ENCODE results near the gene TRAPPC6A. TPM values are rescaled to one million over a fixed set of nuclear protein-coding genes. Genes with fewer than 3 reads are reported as not detected.

The TRAPPC6A gene
- total and polyA plus RNA-seq, 2 of the 13 experiments (the other 11 are each of a cell fraction or from before 2014, with no cell fraction given), result 6.5 to 21.0 TPM

DNA sequence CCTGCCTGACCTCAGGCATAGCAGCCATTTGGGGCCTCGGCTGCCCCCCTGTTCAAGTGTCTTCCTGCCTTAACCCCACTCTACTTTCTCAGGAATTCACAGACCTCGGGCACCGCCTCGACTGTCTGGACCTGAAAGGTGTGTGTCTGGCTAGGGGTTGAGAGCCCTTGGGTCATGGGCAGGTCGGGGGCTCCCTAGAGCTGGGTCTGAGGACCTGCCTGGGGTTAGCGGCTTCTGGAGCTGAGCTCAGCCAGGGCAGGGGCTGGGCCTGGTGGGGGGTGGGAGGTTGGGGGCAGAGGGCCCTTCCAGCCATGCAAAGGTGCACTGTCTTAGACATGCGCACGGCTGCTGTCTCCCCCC lies 37.9 kb downstream of the TRAPPC6A start:
- H3K27me3 ChIP-seq (ENCODE audit: control insufficient read depth in 1 of 2, insufficient read depth in 2 of 2, low read length in 2 of 2), result no peaks in the 10 kb centered on the region
- H4K20me1 ChIP-seq (ENCODE audit: insufficient read depth, low read length), result no peaks in the 10 kb centered on the region
- H3K27ac ChIP-seq (ENCODE audit: extremely low read length, insufficient read depth, low read length), result no peak overlapping the region
- FAIRE-seq, result no peak
- WGBS (ENCODE audit: low lambda C conversion rate), result 96% methylated on average over 5 of the region's 8 CpGs
- peaks cover 27% of the 10 kb centered on the region for H3K4me1 ChIP-seq (ENCODE audit: insufficient read depth, low read length)
- no peak overlapping the region for H3K4me2 ChIP-seq (ENCODE audit: low read depth, low read length)
- no peak overlapping the region for H2AFZ ChIP-seq (ENCODE audit: low read length)
- BruUV-seq (replicated peaks), result no TSS peak
- no peak overlapping the region for H3K4me3 ChIP-seq (replicated peaks in 1 of 3; ENCODE audit: insufficient read depth in 1 of 3, low read depth in 2 of 3, low read length in 3 of 3)
- H3K9ac ChIP-seq (ENCODE audit: insufficient read depth, low read depth, low read length), result no peak overlapping the region
- H3K79me2 ChIP-seq (ENCODE audit: insufficient read depth, low read length), result peaks cover 17% of the 10 kb centered on the region
- intact Hi-C loops (cut with micrococcal nuclease; ENCODE audit: unreplicated experiment) (no loop called here), in situ Hi-C loops (cut with HindIII; ENCODE audit: extremely low pct_ligation_motif_present, low pct_unique_long_range_greater_than_20kb) (no loop called here)
- H3K36me3 ChIP-seq (replicated peaks in 1 of 2; ENCODE audit: control insufficient read depth in 1 of 2, insufficient read depth in 2 of 2, low read length in 2 of 2), result peaks cover 9 to 10% of the 10 kb centered on the region in 2 experiments; a peak in 3 of 5 replicates
- POLR2A ChIA-PET, result no interaction called here
- no peak for ATAC-seq
- TF ChIP-seq MAZ (IDR thresholded peaks at IDR 0.05; ENCODE audit: borderline replicate concordance, low read depth, low read length) (no peak), MAZ (CRISPR knock-in tag; IDR thresholded peaks at IDR 0.05; ENCODE audit: low read depth) (no peak), HMGA1 (CRISPR knock-in tag; conservative IDR thresholded peaks at IDR 0.05) (no peak), KDM2A (CRISPR knock-in tag; IDR thresholded peaks at IDR 0.05; ENCODE audit: borderline replicate concordance, low read depth) (no peak), ATAD3A (CRISPR knock-in tag; IDR thresholded peaks at IDR 0.05) (no peak), ZNF33A (CRISPR knock-in tag; IDR thresholded peaks at IDR 0.05; ENCODE audit: borderline replicate concordance) (no peak), AKAP8 (CRISPR knock-in tag; IDR thresholded peaks at IDR 0.05) (no peak), ZNF614 (CRISPR knock-in tag; IDR thresholded peaks at IDR 0.05; ENCODE audit: borderline replicate concordance) (no peak), FIP1L1 (IDR thresholded peaks at IDR 0.05; ENCODE audit: borderline replicate concordance, insufficient read depth, low read depth, low read length) (no peak), BRD4 (CRISPR knock-in tag; IDR thresholded peaks at IDR 0.05) (no peak), ETV5 (CRISPR knock-in tag; IDR thresholded peaks at IDR 0.05; ENCODE audit: borderline replicate concordance) (no peak), TOE1 (CRISPR knock-in tag; IDR thresholded peaks at IDR 0.05) (no peak), NFIC (IDR thresholded peaks at IDR 0.05; ENCODE audit: low read length) (no peak), NFATC3 (CRISPR knock-in tag; IDR thresholded peaks at IDR 0.05) (no peak), NR2F6 (IDR thresholded peaks at IDR 0.05) (no peak), NR2F6 (CRISPR knock-in tag; IDR thresholded peaks at IDR 0.05) (no peak), ZNF709 (CRISPR knock-in tag; IDR thresholded peaks at IDR 0.05) (no peak), ZFP90 (CRISPR knock-in tag; IDR thresholded peaks at IDR 0.05; ENCODE audit: borderline replicate concordance) (no peak)
- TF ChIP-seq, protein P1, sequence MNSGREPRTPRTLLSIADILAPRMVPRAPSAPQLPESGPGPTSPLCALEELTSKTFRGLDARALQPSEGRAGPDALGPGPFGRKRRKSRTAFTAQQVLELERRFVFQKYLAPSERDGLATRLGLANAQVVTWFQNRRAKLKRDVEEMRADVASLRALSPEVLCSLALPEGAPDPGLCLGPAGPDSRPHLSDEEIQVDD (CRISPR knock-in tag; IDR thresholded peaks at IDR 0.05; ENCODE audit: borderline replicate concordance), result no peak
- TF ChIP-seq, protein P2, sequence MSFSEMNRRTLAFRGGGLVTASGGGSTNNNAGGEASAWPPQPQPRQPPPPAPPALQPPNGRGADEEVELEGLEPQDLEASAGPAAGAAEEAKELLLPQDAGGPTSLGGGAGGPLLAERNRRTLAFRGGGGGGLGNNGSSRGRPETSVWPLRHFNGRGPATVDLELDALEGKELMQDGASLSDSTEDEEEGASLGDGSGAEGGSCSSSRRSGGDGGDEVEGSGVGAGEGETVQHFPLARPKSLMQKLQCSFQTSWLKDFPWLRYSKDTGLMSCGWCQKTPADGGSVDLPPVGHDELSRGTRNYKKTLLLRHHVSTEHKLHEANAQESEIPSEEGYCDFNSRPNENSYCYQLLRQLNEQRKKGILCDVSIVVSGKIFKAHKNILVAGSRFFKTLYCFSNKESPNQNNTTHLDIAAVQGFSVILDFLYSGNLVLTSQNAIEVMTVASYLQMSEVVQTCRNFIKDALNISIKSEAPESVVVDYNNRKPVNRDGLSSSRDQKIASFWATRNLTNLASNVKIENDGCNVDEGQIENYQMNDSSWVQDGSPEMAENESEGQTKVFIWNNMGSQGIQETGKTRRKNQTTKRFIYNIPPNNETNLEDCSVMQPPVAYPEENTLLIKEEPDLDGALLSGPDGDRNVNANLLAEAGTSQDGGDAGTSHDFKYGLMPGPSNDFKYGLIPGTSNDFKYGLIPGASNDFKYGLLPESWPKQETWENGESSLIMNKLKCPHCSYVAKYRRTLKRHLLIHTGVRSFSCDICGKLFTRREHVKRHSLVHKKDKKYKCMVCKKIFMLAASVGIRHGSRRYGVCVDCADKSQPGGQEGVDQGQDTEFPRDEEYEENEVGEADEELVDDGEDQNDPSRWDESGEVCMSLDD (CRISPR knock-in tag; IDR thresholded peaks at IDR 0.05; ENCODE audit: borderline replicate concordance), result no peak
- TF ChIP-seq, protein P3, sequence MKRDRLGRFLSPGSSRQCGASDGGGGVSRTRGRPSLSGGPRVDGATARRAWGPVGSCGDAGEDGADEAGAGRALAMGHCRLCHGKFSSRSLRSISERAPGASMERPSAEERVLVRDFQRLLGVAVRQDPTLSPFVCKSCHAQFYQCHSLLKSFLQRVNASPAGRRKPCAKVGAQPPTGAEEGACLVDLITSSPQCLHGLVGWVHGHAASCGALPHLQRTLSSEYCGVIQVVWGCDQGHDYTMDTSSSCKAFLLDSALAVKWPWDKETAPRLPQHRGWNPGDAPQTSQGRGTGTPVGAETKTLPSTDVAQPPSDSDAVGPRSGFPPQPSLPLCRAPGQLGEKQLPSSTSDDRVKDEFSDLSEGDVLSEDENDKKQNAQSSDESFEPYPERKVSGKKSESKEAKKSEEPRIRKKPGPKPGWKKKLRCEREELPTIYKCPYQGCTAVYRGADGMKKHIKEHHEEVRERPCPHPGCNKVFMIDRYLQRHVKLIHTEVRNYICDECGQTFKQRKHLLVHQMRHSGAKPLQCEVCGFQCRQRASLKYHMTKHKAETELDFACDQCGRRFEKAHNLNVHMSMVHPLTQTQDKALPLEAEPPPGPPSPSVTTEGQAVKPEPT (CRISPR knock-in tag; IDR thresholded peaks at IDR 0.05; ENCODE audit: low read depth), result no peak
- H3K9me3 ChIP-seq (ENCODE audit: low read length), result no peaks in the 10 kb centered on the region
- CTCF ChIA-PET (ENCODE audit: low intra/inter-chr PET ratio, low total read pairs), result no interaction called here
- no peak for DNase-seq (ENCODE audit: low spot score)

Data from HepG2 (cell line).